A204.1 (cell line): ENCODE measurements around the gene FOXP3.

Experiments
- FAIRE-seq: peaks from 2 replicates; lab custom pipeline; 2012; peaks lifted over from hg19 to GRCh38; lab: Jason Lieb, UNC

FOXP3 gene

GRCh38 chrX:49249616-49250015 is 14.9 kb downstream of the FOXP3 start:
- FAIRE-seq = no peak

DNA sequence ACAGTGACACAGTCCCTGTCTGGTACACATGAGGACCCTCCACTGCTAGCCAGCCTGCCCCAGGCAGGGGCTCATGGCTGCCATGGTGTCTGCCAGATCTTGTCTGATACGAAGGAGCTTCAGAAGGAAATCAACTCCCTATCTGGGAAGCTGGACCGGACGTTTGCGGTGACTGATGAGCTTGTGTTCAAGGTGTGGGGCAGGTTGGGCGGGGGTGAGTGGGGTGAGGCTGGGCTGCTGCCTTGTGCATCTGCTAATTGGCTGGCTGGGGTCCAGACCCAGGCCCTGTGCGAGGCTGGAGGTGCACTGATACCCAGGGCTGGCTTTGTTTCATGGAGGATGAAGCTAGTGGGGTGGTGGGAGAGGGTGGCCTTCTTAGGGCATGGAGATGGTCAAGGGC is 15.4 kb downstream of the FOXP3 start:
- FAIRE-seq = no peak

DNA sequence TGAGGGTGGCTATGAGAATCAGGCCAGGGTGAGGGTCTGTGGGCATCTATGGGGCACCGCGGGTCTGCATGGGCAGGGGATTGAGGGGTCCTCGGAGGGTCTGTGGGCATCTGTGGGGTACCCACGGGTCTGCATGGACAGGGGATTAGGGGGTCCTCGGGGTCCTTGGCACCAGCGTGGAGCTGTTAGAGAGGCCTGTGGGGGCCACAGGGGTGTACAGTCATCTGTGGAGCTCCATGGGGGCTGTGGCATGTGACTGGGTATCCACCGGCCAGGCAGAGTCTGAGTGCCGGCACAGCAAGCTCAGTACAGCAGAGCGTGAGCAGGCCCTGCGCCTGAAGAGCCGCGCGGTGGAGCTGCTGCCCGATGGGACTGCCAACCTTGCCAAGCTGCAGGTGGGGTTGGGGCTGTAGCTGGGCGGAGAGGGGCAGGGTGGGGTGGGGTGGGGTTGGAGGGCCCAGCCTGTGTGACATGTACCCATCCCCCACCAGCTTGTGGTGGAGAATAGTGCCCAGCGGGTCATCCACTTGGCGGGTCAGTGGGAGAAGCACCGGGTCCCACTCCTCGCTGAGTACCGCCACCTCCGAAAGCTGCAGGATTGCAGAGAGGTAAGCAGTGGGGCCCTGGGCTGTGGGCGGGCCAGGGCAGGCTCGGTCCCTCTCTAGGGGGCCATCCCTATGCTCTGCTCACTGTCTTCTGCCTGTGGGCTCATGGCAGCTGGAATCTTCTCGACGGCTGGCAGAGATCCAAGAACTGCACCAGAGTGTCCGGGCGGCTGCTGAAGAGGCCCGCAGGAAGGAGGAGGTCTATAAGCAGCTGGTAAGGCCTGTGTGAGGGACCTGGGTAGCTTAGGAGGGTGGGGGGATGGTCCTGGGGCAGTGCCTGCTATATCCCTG is 16.3 kb downstream of the FOXP3 start:
- FAIRE-seq = no peak

- FAIRE-seq = no peak
Observed at GRCh38 chrX:49247346-49247745, 17.2 kb downstream of the FOXP3 start.

DNA sequence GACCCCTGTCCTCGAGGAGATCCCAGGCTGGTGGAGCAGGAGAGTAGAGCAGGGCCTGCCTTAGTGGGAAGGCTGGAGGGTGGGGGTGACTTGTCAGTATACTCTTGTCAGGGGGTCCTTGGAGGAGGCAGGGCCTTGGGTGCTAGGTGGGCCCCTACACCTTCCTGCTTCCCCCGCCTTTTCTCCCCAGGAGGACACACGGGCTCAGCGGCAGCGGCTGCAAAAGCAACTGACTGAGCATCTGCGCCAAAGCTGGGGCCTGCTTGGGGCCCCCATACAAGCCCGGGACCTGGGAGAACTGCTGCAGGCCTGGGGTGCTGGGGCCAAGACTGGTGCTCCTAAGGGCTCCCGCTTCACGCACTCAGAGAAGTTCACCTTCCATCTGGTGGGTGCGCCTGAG is 18.0 kb downstream of the FOXP3 start:
- FAIRE-seq = no peak

DNA sequence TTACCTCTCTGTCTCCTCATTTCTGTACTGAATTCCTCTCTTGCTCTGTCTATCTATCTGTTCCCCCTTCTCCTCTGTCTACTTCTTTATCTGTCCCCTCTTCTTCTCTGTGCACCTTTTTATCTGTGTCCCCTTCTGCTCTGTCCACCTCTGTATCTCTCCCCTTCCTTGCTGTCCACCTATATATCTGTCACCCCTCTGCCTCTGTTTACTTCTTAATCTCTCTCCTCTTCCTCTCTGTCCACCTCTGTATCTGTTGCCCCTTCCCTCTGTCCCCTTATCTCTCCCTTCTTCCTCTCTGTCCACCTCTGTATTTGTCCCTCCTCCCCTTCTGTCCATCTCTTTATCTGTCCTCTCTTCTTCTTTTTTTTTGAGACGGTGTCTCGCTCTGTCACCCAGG is 20.3 kb downstream of the FOXP3 start:
- FAIRE-seq = no peak

- FAIRE-seq = no peak
Observed at GRCh38 chrX:49243166-49243565, 21.3 kb downstream of the FOXP3 start.

DNA sequence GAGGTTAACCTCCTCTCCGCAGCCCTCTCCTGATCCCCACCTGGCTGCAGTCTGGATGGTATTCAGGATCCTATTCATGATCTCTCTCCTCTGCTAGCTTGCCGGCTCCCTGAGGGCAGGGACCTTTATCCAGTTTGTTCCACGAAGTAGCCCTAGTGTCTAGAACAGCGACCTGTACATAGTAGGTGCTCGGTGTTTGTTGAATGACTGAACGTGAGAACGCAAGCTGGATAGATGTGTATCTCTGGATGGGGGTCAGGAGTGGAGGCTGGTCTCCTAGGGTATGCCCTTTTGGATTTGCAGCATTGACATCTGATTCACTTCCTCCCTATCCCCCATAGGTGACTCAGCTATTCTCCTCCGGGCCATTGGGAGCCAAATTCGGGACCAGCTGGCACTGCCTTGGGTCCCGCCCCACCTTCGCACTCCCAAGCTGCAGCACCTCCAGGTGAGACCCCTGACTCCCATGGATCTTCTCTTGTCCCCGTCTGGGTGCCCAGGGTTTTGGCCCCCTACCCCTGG is 21.9 kb downstream of the FOXP3 start:
- no peak for FAIRE-seq

GRCh38 chrX:49238735-49239134 is 25.8 kb downstream of the FOXP3 start:
- FAIRE-seq = no peak

- FAIRE-seq = no peak
Observed at GRCh38 chrX:49237060-49237459, 27.4 kb downstream of the FOXP3 start.

- no peak for FAIRE-seq
Observed at GRCh38 chrX:49233887-49234555, 30.5 kb downstream of the FOXP3 start.

DNA sequence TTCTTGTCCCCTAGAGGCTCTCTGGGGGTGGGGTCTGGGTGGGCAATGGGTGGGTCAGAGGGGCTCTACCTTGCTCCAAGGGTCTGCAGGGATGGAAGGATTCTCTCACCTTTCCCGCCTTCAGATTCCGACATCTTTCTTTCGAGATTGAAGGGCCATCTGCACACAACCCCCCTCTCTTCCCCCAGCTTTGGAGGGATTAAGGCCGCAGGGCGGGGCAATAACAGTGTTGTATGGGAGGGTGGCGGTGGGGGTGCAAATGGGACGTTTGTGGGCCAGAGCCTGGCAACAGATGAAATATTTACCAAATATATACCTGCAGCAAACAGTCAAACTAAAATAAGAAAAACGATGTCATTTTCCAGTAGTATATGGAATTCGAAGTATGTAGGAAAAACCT is 31.3 kb downstream of the FOXP3 start, which contains the start of gene CACNA1F:
TSS of gene CACNA1F (minus strand) at position 165 of the 400 bp plus-strand sequence. CDS start at position 134, 31 bp downstream.
- FAIRE-seq = no peak

DNA sequence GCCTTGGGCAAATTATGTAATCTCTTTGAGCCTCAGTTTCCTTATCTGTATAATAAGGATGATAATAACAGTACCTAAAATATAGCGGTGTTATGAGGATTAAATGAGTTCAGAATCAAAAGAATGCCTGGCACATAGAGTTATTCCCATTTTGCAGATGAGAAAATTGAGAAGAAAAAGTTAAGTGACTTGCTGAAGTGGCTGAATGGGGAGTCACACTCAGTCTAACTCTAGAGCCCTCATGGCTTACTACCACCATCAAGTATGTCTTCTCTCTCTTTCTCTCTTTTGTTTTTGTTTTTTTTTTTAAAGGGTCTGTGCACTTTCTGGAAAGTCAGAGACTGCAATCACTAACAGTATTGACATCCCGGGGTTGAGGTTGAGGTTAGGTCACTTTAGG is 32.0 kb downstream of the FOXP3 start:
- FAIRE-seq = no peak

DNA sequence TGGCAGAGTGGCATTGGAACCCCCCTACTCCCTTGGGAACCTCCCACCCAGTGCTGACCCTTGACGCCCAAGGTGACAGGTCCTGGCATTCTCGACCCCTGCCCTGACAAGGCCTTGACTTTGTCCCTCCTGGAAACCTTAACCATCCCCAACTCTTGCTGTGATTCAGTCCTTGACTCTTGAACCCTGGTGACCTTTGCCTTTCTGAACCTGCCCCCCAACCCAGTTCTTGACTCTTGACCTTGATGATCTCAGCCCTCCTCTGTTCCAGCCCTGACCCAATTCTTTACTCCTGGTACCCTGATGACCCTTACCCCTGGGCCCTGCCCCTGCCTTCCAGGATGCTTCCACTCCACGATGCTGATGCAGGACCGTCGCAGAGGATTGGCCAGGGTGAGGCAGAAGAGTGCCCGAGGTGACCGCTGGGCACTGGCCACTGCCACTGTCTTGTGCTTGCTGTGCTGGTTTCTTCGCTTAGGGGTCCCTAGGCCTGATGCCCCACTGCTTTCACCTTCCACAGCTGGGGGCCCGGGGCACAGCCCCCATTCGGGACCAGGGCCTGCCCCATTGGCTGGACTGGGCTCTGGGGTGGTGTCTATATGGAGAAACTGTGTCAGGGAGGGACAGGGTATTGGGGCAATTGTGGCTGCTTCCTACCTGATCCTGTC is 33.0 kb downstream of the FOXP3 start:
- FAIRE-seq = no peak

GRCh38 chrX:49230500-49231232 is 33.8 kb downstream of the FOXP3 start:
- no peak for FAIRE-seq

DNA sequence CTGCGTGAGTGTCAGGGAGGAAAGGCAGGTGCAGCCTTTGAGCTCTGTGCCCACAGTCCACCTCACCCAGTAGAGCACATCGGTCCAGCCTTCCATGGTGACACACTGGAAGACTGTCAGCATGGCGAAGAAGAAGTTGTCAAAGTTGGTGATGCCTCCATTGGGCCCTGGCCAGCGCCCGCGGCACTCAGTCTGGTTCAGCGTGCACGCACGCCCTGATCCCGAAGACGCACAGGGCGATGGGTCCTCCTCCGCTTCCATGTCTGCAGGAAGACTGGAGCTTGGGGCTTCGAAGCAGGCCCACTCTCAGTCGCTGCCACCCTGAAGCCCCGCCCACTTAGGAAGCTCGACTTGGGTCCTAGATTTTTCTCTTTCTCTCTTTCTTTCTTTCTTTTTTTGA is 36.3 kb downstream of the FOXP3 start:
- no peak for FAIRE-seq

DNA sequence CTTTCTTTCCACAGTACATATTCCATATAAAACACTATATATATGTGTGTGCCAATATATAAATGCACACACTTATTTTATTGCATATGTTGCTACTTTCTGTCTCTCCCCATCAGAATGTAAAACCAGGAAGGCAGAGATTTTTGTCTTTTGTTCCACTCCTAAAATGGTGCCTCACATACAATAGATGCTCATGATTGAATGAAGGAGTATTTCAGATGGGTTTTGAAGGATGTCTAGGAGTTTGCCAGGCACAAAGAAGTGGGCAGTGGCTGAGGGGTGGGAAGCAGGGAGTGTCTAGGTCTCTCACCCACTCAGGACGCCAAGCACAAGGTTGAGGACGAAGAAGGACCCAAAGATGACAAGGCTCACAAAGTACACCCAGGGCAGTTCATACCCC is 36.8 kb downstream of the FOXP3 start:
- FAIRE-seq = no peak

- no peak for FAIRE-seq
Observed at GRCh38 chrX:49226946-49227345, 37.6 kb downstream of the FOXP3 start.

- FAIRE-seq = no peak
Observed at GRCh38 chrX:49225858-49226257, 38.7 kb downstream of the FOXP3 start.

DNA sequence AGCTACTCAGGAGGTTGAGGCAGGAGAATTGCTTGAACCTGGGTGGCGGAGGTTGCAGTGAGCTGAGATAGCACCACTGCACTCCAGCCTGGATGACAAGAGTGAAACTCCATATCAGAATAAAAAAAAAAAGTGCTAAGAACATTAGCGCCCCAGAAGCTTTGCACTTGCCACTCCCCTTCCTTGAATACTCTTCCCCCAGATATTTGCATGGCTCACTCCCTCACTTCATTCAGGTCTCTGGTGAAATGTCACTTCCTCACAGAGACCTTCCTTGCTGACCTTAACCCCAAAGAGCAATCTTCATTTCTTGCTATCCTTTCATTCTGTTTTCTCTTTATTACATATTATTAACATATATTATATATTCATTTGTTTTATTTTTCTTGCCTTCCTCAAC is 42.6 kb downstream of the FOXP3 start:
- FAIRE-seq = no peak

DNA sequence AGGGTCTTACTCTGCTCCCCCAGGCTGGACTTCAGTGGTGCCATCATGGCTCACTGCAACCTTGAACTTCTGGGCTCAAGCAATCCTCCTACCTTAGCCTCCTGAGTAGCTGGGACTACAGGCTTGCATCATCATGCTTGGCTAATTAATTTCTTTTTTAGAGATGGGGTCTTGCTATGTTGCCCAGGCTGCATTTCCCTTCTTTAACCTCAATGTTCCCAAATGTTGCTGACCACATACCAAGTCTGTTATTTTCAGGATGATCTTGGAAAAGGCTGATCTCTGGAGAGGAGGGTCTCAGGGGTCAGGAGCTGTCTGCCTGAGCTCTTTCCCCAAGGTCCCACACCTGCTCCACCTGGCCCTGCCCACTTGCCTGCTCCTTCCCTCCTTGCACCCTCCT is 44.4 kb downstream of the FOXP3 start:
- FAIRE-seq = no peak

DNA sequence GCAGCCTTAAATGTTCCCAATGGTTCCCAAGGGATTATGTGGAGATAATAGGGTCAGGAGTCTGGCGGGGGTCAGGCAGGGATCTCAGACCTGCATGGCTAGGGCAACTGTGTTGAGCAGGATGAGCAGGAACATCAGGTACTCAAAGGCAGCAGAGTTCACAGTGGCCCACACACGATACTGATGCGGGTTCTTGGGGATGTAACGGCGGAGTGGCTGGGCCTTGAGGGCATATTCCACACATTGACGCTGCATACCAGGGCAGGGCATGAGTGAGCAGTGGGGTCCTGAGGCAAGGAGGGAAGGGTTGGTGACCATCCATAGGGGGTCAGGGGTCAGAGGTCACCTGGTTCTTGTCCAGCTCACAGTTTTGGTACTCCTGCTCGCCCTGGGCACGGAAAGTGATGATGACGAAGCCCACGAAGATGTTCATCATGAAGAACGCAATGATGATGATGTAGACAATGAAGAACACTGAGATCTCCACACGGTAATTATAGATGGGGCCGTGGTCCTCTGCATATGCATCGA is 49.4 kb downstream of the FOXP3 start:
- FAIRE-seq = no peak
